K562 (cell line): ENCODE measurements around the gene DDX41. TPM values are rescaled to one million over a fixed set of nuclear protein-coding genes. Genes with fewer than 3 reads are reported as not detected.

Source experiments
- ELF4 ChIP-seq: fragments of 450-650 bp; formaldehyde crosslinking; IDR thresholded peaks from 2 replicates; pipeline ENCODE4 v1.4.0; 2022; ENCODE audit warnings: missing genetic modification characterization
- EWSR1 ChIP-seq: fragments of 450-650 bp; IDR thresholded peaks from 2 replicates; pipeline ENCODE4 v1.6.1; 2018; ENCODE audit warnings: borderline replicate concordance, mild to moderate bottlenecking, low read depth, moderate library complexity; ENCODE audit not compliant: partially characterized antibody
- HNRNPLL ChIP-seq: fragments of 200-400 bp; formaldehyde crosslinking; IDR thresholded peaks from 2 replicates; pipeline ENCODE4 v1.6.1; 2017; ENCODE audit warnings: low read length, low read depth, mild to moderate bottlenecking; ENCODE audit not compliant: poor library complexity, severe bottlenecking
- IRF1 ChIP-seq: sonication (generic); formaldehyde crosslinking; IDR thresholded peaks from 2 replicates; pipeline ENCODE4 v1.8.0; 2022; ENCODE audit warnings: missing genetic modification reagents, mild to moderate bottlenecking, borderline replicate concordance
- L3MBTL2 ChIP-seq: fragments of 450-650 bp; IDR thresholded peaks from 2 replicates; pipeline ENCODE4 v1.6.1; 2016; ENCODE audit warnings: mild to moderate bottlenecking, moderate library complexity
- NR1H2 ChIP-seq: sonication (generic); formaldehyde crosslinking; IDR thresholded peaks from 2 replicates; pipeline ENCODE4 v1.4.0; 2020; ENCODE audit warnings: mild to moderate bottlenecking, missing genetic modification reagents
- ZFP30 ChIP-seq: fragments of 250-450 bp; sonication (Bioruptor Pico); IDR thresholded peaks from 2 replicates; pipeline ENCODE4 v1.8.0; 2022; ENCODE audit warnings: moderate library complexity, mild to moderate bottlenecking, inconsistent platforms, borderline replicate concordance
- ZNF217 ChIP-seq: sonication (generic); formaldehyde crosslinking; IDR thresholded peaks from 2 replicates; pipeline ENCODE4 v1.8.0; 2022; ENCODE audit warnings: mild to moderate bottlenecking, missing genetic modification reagents
- ZNF445 ChIP-seq: fragments of 250-450 bp; sonication (Bioruptor Pico); IDR thresholded peaks from 2 replicates; pipeline ENCODE4 v1.4.0; 2020; ENCODE audit warnings: low read depth, mild to moderate bottlenecking, moderate library complexity
- polyA plus RNA-seq, 8 experiments: library from polyadenylated mRNA; depleted of rRNA in 4 of 8; stranded (reverse) in 5 of 8; unstranded in 3 of 8; fragments of >200 nt; fragmentation: Nextera tagmentation in 2 of 8; fragmentation: Illumina TruSeq in 1 of 8; extraction: Ambion mirVana in 2 of 8; extraction: Trizol in 1 of 8; gene quantifications; 2 replicates each; pipeline versions ENCODE4 v1.2.1 to v1.2.3, GENCODE V29; 2011 to 2014; ENCODE audit warnings: inconsistent platforms in 1 of 8, missing spikeins in 1 of 8
- total RNA-seq, 7 experiments: library from RNA; depleted of rRNA in 6 of 7; stranded (reverse); fragments of >200 nt in 6 of 7; fragmentation: Illumina TruSeq in 2 of 7; extraction: Trizol in 2 of 7; gene quantifications; 2 replicates each; pipeline versions ENCODE4 v1.2.1 to v1.2.3, GENCODE V29; 2011 to 2021; ENCODE audit warnings: low replicate concordance in 1 of 7
- TF ChIP-seq, protein P1 (sequence below): fragments of 450-650 bp; IDR thresholded peaks from 2 replicates; pipeline ENCODE4 v1.6.1; 2018; ENCODE audit not compliant: partially characterized antibody
- TF ChIP-seq, protein P2 (sequence below): sonication (generic); formaldehyde crosslinking; IDR thresholded peaks from 2 replicates; pipeline ENCODE4 v1.8.0; 2022; ENCODE audit warnings: missing genetic modification reagents, mild to moderate bottlenecking, borderline replicate concordance
- TF ChIP-seq, protein P3 (sequence below): fragments of 450-650 bp; formaldehyde crosslinking; conservative IDR thresholded peaks from 2 replicates; pipeline ENCODE4 v1.4.0; 2022; ENCODE audit warnings: mild to moderate bottlenecking, missing genetic modification characterization

The DDX41 gene
- total and polyA plus RNA-seq, 9 of the 15 experiments (the other 6 are each of a cell fraction or from before 2014, with no cell fraction given), result 38.2 to 284 (median 116) TPM

DNA sequence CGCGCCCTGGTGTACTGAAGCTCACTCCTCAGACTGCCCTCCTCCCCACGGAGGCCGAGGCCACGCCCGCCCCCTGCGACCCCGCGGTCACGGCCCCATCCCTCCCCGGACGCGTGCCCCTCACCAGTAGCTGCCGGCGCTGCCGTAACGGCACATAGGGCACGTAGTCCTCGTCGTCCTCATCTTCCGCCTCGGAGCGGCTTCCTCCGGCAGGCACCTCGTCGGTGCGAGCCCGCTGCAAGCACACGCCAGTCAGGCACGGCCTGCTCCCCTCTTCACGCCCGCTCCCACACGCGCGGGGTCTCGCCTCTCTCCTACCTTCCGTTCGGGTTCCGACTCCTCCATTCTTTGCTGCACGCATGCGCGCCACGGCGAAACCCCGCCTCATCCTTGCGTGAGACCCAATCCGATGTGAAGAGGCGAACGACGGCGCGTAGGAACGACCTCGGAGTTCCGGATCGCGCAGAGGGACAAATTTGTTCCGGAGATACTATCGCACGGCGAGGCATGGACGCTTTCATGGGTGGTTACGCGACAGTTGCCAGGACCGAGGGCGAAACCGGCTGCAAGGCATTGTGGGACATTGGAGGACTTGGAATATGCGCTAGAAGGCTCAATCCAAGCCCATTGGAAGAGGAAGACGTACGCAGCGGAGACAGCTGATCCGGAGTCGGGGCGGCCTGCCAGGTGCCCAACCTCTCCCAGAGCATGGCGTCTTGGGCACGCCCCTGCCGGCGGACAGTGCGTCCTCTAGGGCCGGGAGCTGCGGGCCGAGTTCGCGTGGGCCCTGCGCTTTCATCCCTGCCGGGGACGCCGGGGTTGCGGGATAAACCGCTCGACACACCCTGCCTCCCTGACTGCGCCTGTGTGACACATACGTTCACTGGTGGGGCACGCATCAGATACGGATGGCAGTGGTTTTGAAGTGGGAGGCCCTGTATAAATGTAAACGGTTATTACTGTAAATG is at the start of gene DDX41 (continued):
- no peak for TF ChIP-seq ZFP30 (CRISPR knock-in tag)
- TF ChIP-seq L3MBTL2, result peak; percentile 79
- TF ChIP-seq ELF4 (CRISPR knock-in tag), result no peak
- TF ChIP-seq EWSR1, result no peak
- TF ChIP-seq IRF1 (CRISPR knock-in tag), result no peak
- TF ChIP-seq, protein P1, sequence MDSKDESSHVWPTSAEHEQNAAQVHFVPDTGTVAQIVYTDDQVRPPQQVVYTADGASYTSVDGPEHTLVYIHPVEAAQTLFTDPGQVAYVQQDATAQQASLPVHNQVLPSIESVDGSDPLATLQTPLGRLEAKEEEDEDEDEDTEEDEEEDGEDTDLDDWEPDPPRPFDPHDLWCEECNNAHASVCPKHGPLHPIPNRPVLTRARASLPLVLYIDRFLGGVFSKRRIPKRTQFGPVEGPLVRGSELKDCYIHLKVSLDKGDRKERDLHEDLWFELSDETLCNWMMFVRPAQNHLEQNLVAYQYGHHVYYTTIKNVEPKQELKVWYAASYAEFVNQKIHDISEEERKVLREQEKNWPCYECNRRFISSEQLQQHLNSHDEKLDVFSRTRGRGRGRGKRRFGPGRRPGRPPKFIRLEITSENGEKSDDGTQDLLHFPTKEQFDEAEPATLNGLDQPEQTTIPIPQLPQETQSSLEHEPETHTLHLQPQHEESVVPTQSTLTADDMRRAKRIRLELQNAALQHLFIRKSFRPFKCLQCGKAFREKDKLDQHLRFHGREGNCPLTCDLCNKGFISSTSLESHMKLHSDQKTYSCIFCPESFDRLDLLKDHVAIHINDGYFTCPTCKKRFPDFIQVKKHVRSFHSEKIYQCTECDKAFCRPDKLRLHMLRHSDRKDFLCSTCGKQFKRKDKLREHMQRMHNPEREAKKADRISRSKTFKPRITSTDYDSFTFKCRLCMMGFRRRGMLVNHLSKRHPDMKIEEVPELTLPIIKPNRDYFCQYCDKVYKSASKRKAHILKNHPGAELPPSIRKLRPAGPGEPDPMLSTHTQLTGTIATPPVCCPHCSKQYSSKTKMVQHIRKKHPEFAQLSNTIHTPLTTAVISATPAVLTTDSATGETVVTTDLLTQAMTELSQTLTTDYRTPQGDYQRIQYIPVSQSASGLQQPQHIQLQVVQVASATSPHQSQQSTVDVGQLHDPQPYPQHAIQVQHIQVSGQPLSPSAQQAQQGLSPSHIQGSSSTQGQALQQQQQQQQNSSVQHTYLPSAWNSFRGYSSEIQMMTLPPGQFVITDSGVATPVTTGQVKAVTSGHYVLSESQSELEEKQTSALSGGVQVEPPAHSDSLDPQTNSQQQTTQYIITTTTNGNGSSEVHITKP, result peak; percentile 63
- TF ChIP-seq NR1H2, result no peak
- TF ChIP-seq, protein P2, sequence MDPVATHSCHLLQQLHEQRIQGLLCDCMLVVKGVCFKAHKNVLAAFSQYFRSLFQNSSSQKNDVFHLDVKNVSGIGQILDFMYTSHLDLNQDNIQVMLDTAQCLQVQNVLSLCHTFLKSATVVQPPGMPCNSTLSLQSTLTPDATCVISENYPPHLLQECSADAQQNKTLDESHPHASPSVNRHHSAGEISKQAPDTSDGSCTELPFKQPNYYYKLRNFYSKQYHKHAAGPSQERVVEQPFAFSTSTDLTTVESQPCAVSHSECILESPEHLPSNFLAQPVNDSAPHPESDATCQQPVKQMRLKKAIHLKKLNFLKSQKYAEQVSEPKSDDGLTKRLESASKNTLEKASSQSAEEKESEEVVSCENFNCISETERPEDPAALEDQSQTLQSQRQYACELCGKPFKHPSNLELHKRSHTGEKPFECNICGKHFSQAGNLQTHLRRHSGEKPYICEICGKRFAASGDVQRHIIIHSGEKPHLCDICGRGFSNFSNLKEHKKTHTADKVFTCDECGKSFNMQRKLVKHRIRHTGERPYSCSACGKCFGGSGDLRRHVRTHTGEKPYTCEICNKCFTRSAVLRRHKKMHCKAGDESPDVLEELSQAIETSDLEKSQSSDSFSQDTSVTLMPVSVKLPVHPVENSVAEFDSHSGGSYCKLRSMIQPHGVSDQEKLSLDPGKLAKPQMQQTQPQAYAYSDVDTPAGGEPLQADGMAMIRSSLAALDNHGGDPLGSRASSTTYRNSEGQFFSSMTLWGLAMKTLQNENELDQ (CRISPR knock-in tag), result no peak
- TF ChIP-seq ZNF217 (CRISPR knock-in tag), result no peak
- TF ChIP-seq HNRNPLL, result peak; percentile 74
- TF ChIP-seq, protein P3, sequence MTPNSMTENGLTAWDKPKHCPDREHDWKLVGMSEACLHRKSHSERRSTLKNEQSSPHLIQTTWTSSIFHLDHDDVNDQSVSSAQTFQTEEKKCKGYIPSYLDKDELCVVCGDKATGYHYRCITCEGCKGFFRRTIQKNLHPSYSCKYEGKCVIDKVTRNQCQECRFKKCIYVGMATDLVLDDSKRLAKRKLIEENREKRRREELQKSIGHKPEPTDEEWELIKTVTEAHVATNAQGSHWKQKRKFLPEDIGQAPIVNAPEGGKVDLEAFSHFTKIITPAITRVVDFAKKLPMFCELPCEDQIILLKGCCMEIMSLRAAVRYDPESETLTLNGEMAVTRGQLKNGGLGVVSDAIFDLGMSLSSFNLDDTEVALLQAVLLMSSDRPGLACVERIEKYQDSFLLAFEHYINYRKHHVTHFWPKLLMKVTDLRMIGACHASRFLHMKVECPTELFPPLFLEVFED (CRISPR knock-in tag), result no peak
- no peak for TF ChIP-seq ZNF445 (CRISPR knock-in tag)
